PC-9 (cell line): ENCODE results near the gene SGK1.

Source experiments
- CTCF ChIP-seq: fragments of 200-600 bp; sonication (generic); conservative IDR thresholded peaks from 2 replicates; pipeline ENCODE4 v1.6.1; 2017; ENCODE audit warnings: mixed run types, antibody characterized with exemption, mild to moderate bottlenecking, moderate library complexity
- EZH2 ChIP-seq: fragments of 200-600 bp; sonication (generic); IDR thresholded peaks from 2 replicates; pipeline ENCODE4 v1.8.0; 2017; ENCODE audit warnings: antibody characterized with exemption, low read depth

- TF ChIP-seq CTCF (no peak), EZH2 (no peak)
Measured at GRCh38 chr6:134346932-134347545, 29.1 kb upstream of the SGK1 start.
